HepG2 (cell line): ENCODE data around the gene BIRC5. TPM values are rescaled to one million over a fixed set of nuclear protein-coding genes. Genes with fewer than 3 reads are reported as not detected.
A peak's percentile ranks its signal among the peaks of the same experiment; 100 is the strongest.

ENCODE experiments used
- ATAC-seq: fragments of 200-7000 bp; cut with Tn5 transposase; 3 replicates; pipeline ENCODE4 v1.9.1; 2020; ENCODE audit warnings: mild to moderate bottlenecking, moderate library complexity
- BruUV-seq: library from RNA; stranded (reverse); fragments of 400-500 nt; replicated peaks from 2 replicates; lab custom pipeline; 2021; lab: Mats Ljungman, UMichigan
- CTCF ChIA-PET: fragments of 300-600 bp; formaldehyde crosslinking; extraction: SDS; loops from one replicate; lab custom pipeline; 2021; ENCODE audit warnings: low total read pairs, inconsistent platforms, low intra/inter-chr PET ratio; lab: Yijun Ruan, JAX
- POLR2A ChIA-PET: fragments of 350-600 bp; sonication (Branson Sonifier 250); formaldehyde crosslinking; loops from one replicate; lab custom pipeline; 2020; ENCODE audit warnings: antibody characterized with exemption, inconsistent platforms; lab: Yijun Ruan, JAX
- DNase-seq: peaks from one replicate; pipeline ENCODE4 v3.0.0-alpha.2; 2015; ENCODE audit warnings: low spot score
- FAIRE-seq: peaks from 3 replicates; lab custom pipeline; 2011; peaks lifted over from hg19 to GRCh38; lab: Jason Lieb, UNC
- H2AFZ ChIP-seq: one replicate; pipeline ENCODE4 v1.6.1; 2011; ENCODE audit warnings: low read length, inconsistent platforms
- H3K27ac ChIP-seq: fragments of 300-600 bp; 3 replicates; pipeline ENCODE4 v1.8.0; 2011; ENCODE audit warnings: mixed run types, mild to moderate bottlenecking, mixed read lengths, low read length, inconsistent platforms; ENCODE audit not compliant: insufficient read depth; ENCODE audit errors: extremely low read length
- H3K27me3 ChIP-seq, 2 experiments: fragments of 200-600 bp in 1 of 2; 2 replicates in 1 of 2; 3 replicates in 1 of 2; pipeline versions ENCODE4 v1.6.0 to v1.8.0; 2011; ENCODE audit warnings: low read length in 2 of 2, mild to moderate bottlenecking in 2 of 2, moderate library complexity in 2 of 2, inconsistent platforms in 1 of 2; ENCODE audit not compliant: insufficient read depth in 2 of 2, control insufficient read depth in 1 of 2
- H3K36me3 ChIP-seq, 2 experiments: fragments of 200-600 bp in 1 of 2; replicated peaks in 1 of 2; 2 replicates in 1 of 2; 3 replicates in 1 of 2; pipeline versions ENCODE4 v1.5.1 to v1.8.0; 2011; ENCODE audit warnings: low read length in 2 of 2, inconsistent platforms in 1 of 2; ENCODE audit not compliant: insufficient read depth in 2 of 2, control insufficient read depth in 1 of 2
- H3K4me1 ChIP-seq: 2 replicates; pipeline ENCODE4 v1.5.1; 2012; ENCODE audit warnings: low read length, inconsistent platforms; ENCODE audit not compliant: insufficient read depth
- H3K4me2 ChIP-seq: 2 replicates; pipeline ENCODE4 v1.6.0; 2011; ENCODE audit warnings: low read depth, low read length, inconsistent platforms
- H3K4me3 ChIP-seq, 3 experiments: fragments of 200-600 bp in 1 of 3; sonication (generic), shearing (Covaris generic) in 1 of 3; replicated peaks in 1 of 3; 2 replicates each; pipeline ENCODE4 v1.5.1; 2011 to 2016; ENCODE audit warnings: low read length in 3 of 3, inconsistent platforms in 2 of 3, low read depth in 2 of 3, mild to moderate bottlenecking in 2 of 3, control low read depth in 1 of 3, mixed read lengths in 1 of 3; ENCODE audit not compliant: insufficient read depth in 1 of 3
- H3K79me2 ChIP-seq: one replicate; pipeline ENCODE4 v1.6.1; 2011; ENCODE audit warnings: low read length, inconsistent platforms; ENCODE audit not compliant: insufficient read depth
- H3K9ac ChIP-seq: 2 replicates; pipeline ENCODE4 v1.6.0; 2011; ENCODE audit warnings: mild to moderate bottlenecking, low read depth, low read length, inconsistent platforms; ENCODE audit not compliant: insufficient read depth
- H3K9me3 ChIP-seq: 2 replicates; pipeline ENCODE4 v1.5.1; 2012; ENCODE audit warnings: mild to moderate bottlenecking, low read length
- H4K20me1 ChIP-seq: 2 replicates; pipeline ENCODE4 v1.6.0; 2011; ENCODE audit warnings: inconsistent platforms, mild to moderate bottlenecking, low read length, moderate library complexity; ENCODE audit not compliant: insufficient read depth
- FOSL1 ChIP-seq: sonication (generic); formaldehyde crosslinking; IDR thresholded peaks from 2 replicates; pipeline ENCODE4 v1.9.0; 2021; ENCODE audit warnings: missing genetic modification reagents, borderline replicate concordance
- IRF2 ChIP-seq: IDR thresholded peaks from 2 replicates; pipeline ENCODE4 v1.6.1; 2018; ENCODE audit warnings: missing genetic modification reagents, missing compliant biosample characterization
- POLR2G ChIP-seq: fragments of 200-400 bp; formaldehyde crosslinking; IDR thresholded peaks from 2 replicates; pipeline ENCODE4 v1.6.1; 2018; ENCODE audit warnings: mild to moderate bottlenecking, low read depth, low read length, moderate library complexity
- RBM22 ChIP-seq: fragments of 200-400 bp; formaldehyde crosslinking; optimal IDR thresholded peaks from 2 replicates; pipeline ENCODE3; 2017; ENCODE audit warnings: mild to moderate bottlenecking, low read length, moderate library complexity
- STAG1 ChIP-seq: sonication (generic); formaldehyde crosslinking; IDR thresholded peaks from 2 replicates; pipeline ENCODE4 v1.4.0; 2020; ENCODE audit warnings: missing genetic modification reagents
- ZNF768 ChIP-seq: sonication (generic); formaldehyde crosslinking; IDR thresholded peaks from 2 replicates; pipeline ENCODE4 v1.4.0; 2020; ENCODE audit warnings: missing genetic modification reagents
- WGBS: methylation state at CpG from one replicate; pipeline ENCODE4 v1.1.6; 2017; ENCODE audit warnings: low lambda C conversion rate; 5-methylcytosine and 5-hydroxymethylcytosine counted together
- in situ Hi-C: cut with HindIII; loops from 2 replicates; pipeline ENCODE4 v1.10.0; 2017; ENCODE audit warnings: low pct_unique_long_range_greater_than_20kb; ENCODE audit not compliant: extremely low pct_ligation_motif_present
- intact Hi-C: fragments of 100-400 bp; cut with micrococcal nuclease; formaldehyde crosslinking; loops from one replicate; pipeline ENCODE4 v1.10.0; 2022; ENCODE audit not compliant: unreplicated experiment
- polyA plus RNA-seq, 8 experiments: library from polyadenylated mRNA; depleted of rRNA in 3 of 8; stranded (reverse) in 7 of 8; unstranded in 1 of 8; fragments of >200 nt; fragmentation: Illumina TruSeq in 4 of 8; extraction: Trizol in 4 of 8; gene quantifications; 2 replicates each; pipeline versions ENCODE4 v1.2.1 to v1.2.3, GENCODE V29; 2011 to 2016; ENCODE audit warnings: low read depth in 4 of 8, missing spikeins in 1 of 8, mixed read lengths in 1 of 8; ENCODE audit not compliant: insufficient read depth in 1 of 8
- total RNA-seq, 5 experiments: library from RNA; depleted of rRNA; stranded (reverse); fragments of >200 nt; fragmentation: Illumina TruSeq; extraction: Trizol; gene quantifications; 2 replicates each; pipeline ENCODE4 v1.2.3, GENCODE V29; 2016; ENCODE audit warnings: low read depth in 1 of 5
- TF ChIP-seq, protein P1 (sequence below): sonication (generic); formaldehyde crosslinking; IDR thresholded peaks from 2 replicates; pipeline ENCODE4 v1.5.0; 2020; ENCODE audit warnings: mild to moderate bottlenecking, missing genetic modification reagents, moderate library complexity
- TF ChIP-seq, protein P2 (sequence below): sonication (generic); formaldehyde crosslinking; IDR thresholded peaks from 2 replicates; pipeline ENCODE4 v1.5.0; 2020; ENCODE audit warnings: missing genetic modification reagents

The BIRC5 gene
- total and polyA plus RNA-seq, 2 of the 13 experiments (the other 11 are each of a cell fraction or from before 2014, with no cell fraction given): 30.3 to 135 TPM

DNA sequence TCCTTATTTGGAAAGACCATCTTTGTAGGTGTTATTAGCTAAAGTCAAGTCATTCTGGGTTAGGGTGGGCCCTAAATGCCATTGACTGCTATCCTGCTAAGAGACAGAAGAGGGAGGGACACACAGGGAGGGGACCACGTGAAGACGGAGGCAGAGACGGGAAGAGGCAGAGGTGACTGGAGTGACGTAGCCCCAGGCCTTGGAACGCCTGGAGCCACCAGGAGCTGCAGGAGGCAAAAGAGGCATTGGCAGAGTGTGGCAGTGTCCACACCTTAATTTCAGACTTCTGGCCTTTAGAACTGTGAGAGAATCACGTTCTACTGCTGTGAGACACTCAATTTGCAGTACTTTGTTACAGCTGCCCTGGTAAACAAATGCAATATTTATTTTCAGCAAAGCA, 13.6 kb upstream of the BIRC5 start:
- ChIA-PET CTCF (no interaction called here), POLR2A (interaction anchor here (0.9 to 1.5 kb wide), 3 partner anchors 13 to 73 kb away, joined by 3 to 5 read pairs (median 3); no protein-coding TSS in a partner anchor)
- H3K27ac ChIP-seq: no peak overlapping the region
- no peak overlapping the region for H2AFZ ChIP-seq
- peaks cover 71% of the 10 kb centered on the region for H4K20me1 ChIP-seq
- H3K4me1 ChIP-seq: 0 out of 2 replicates have a peak, but pooled peaks cover 9% of the 10 kb centered on the region
- no peak overlapping the region for H3K9ac ChIP-seq
- FAIRE-seq (no peak), DNase-seq (no peak), ATAC-seq (no peak)
- H3K36me3 ChIP-seq: peaks cover 44 to 83% of the 10 kb centered on the region in 2 experiments
- H3K27me3 ChIP-seq: no peaks in the 10 kb centered on the region
- H3K9me3 ChIP-seq: no peaks in the 10 kb centered on the region
- peaks cover 34% of the 10 kb centered on the region for H3K79me2 ChIP-seq
- BruUV-seq: no TSS peak
- TF ChIP-seq FOSL1 (CRISPR knock-in tag): no peak
- peak; percentile 33 for TF ChIP-seq RBM22
- peak; percentile 52; the same call in 1 of the 2 replicates for TF ChIP-seq POLR2G
- no peak for TF ChIP-seq IRF2 (CRISPR knock-in tag)
- no peak for TF ChIP-seq ZNF768 (CRISPR knock-in tag)
- TF ChIP-seq STAG1: no peak
- TF ChIP-seq, protein P1, sequence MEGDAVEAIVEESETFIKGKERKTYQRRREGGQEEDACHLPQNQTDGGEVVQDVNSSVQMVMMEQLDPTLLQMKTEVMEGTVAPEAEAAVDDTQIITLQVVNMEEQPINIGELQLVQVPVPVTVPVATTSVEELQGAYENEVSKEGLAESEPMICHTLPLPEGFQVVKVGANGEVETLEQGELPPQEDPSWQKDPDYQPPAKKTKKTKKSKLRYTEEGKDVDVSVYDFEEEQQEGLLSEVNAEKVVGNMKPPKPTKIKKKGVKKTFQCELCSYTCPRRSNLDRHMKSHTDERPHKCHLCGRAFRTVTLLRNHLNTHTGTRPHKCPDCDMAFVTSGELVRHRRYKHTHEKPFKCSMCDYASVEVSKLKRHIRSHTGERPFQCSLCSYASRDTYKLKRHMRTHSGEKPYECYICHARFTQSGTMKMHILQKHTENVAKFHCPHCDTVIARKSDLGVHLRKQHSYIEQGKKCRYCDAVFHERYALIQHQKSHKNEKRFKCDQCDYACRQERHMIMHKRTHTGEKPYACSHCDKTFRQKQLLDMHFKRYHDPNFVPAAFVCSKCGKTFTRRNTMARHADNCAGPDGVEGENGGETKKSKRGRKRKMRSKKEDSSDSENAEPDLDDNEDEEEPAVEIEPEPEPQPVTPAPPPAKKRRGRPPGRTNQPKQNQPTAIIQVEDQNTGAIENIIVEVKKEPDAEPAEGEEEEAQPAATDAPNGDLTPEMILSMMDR (CRISPR knock-in tag): no peak
- TF ChIP-seq, protein P2, sequence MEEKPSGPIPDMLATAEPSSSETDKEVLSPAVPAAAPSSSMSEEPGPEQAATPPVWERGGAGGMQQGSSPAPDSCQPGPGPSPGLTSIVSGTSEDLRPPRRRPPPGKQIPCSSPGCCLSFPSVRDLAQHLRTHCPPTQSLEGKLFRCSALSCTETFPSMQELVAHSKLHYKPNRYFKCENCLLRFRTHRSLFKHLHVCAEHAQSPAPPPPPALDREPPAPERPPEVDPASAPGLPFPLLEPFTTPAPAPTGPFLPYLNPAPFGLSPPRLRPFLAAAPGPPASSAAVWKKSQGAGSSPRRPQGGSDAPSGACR: no peak
- no peak overlapping the region for H3K4me2 ChIP-seq
- intact Hi-C loops (no loop called here), in situ Hi-C loops (no loop called here)
- WGBS: 94% methylated on average over 6 of the region's 6 CpGs
- H3K4me3 ChIP-seq: no peak overlapping the region
